ENCODE measurements around the gene MICB. TPM values are rescaled to one million over a fixed set of nuclear protein-coding genes. Genes with fewer than 3 reads are reported as not detected.

The MICB gene
- total and polyA plus RNA-seq, 2 of the 8 experiments (the other 6 are each of a cell fraction or from before 2014, with no cell fraction given) = 16.2 to 25.3 TPM

DNA sequence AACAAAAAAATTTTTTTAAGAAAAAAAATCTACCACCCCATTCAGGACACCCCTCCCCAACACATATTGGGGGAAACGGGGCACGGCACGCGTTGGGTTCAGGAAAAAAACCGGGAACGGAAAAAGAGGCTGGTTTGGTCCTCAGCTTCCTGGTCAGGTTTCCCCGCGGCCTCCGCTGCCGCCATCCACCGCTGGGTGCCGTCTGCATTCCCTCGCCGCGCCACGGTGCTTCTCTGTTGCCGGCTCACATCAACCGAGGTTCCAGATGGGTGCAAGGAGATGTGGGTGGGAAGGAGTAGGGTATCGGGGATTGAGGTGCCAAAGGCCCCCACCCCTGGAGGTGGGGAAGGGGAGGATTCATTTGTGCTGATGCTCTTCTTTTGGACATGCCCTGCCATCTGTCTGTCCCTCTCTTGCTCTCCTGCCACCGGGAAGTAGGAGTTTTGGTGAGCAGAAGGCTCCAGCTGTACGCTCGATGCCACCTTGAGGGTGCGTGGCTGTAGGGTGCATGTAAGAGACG, 36.6 kb downstream of the MICB start (continued):
- TF ChIP-seq GABPA (IDR thresholded peaks at IDR 0.05; ENCODE audit: borderline replicate concordance, insufficient read depth, low read length) = no peak
- TF ChIP-seq CBX8 (IDR thresholded peaks at IDR 0.05; ENCODE audit: borderline replicate concordance, low read depth, low read length) = no peak
- no peak for TF ChIP-seq SIX5 (IDR thresholded peaks at IDR 0.05; ENCODE audit: low read depth, low read length)
- TF ChIP-seq SAP30 (IDR thresholded peaks at IDR 0.05; ENCODE audit: insufficient read depth, insufficient replicate concordance, low read length) = no peak
- TF ChIP-seq SUZ12 (IDR thresholded peaks at IDR 0.05; ENCODE audit: low read length) = no peak
